Adrenal gland (tissue), 5 donors: Measurements from ENCODE around the gene ZNF598.

Experiments
- CTCF ChIP-seq, 6 experiments: fragments of 450-650 bp in 4 of 6; fragments of 200-600 bp in 2 of 6; sonication (generic) in 1 of 6; IDR thresholded peaks; 1 replicate in 5 of 6; 2 replicates in 1 of 6; pipeline versions ENCODE4 v1.5.1 to v1.8.0; 2016 to 2021; ENCODE audit warnings: antibody characterized with exemption in 6 of 6, mild to moderate bottlenecking in 2 of 6, moderate library complexity in 1 of 6
- POLR2A ChIP-seq, 2 donors: fragments of 450-650 bp; IDR thresholded peaks; one replicate each; pipeline ENCODE4 v1.6.1; 2017; ENCODE audit warnings: antibody characterized with exemption in 2 of 2, mild to moderate bottlenecking in 2 of 2, moderate library complexity in 1 of 2
- donor health status: DM: no; HTN: no; CAD: no.

GRCh38 chr16:2042986-2043666 is 33.5 kb upstream of the ZNF598 start:
- TF ChIP-seq POLR2A (IDR thresholded peaks at IDR 0.05) (no peak), CTCF (IDR thresholded peaks at IDR 0.05) (no peak)
